RKO (cell line): Measurements from ENCODE around the gene CWF19L1.

Experiments used
- DNase-seq: peaks from one replicate; pipeline ENCODE4 v3.0.0-alpha.2; 2016; ENCODE audit warnings: low spot score

CWF19L1 gene

GRCh38 chr10:100182908-100183307 lies 84.5 kb downstream of the CWF19L1 start:
- DNase-seq = no peak
